ENCODE data around the gene SNAP25.

SNAP25 gene

GRCh38 chr20:10339609-10340008, 121.0 kb downstream of the SNAP25 start:
- DNase-seq, result no peak

DNA sequence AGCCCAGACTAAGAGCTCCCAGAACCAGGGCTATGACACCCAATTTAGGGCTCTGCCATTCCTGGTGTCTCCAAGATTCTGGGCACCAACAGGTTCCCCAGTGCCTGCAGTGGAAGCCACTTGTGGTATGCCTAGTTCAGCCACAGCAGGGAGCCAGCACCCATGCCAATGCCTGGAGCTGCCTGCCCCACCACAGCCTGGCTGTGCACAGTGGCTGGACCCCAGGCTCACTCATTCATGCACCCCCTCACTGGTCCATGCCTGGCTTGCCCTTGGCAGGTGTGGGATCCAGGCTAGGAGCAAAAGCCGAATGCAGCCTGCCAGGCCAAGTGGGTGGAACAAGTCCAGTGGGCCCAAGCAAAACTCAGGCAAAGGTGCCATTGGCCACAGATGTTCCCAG, 123.5 kb downstream of the SNAP25 start:
- DNase-seq, result no peak

DNA sequence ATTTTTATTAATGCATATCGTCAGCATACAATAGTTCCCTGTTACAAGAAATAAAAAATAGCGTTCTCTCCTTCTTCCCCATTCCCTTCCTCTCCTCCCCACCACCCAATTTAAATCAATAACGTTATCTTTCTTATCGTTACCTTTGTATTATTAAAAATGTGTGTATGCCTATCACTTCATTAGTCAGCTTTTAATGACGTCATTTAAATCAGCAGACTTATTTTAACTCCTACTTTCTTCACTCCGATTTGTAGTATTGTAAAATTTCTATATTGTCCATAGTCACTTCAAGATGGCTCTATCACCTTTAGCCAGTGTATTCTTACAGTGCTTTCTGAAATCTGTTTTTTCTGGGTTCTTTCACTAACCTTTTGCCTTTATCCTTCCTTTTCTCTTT, 126.3 kb downstream of the SNAP25 start:
- no peak for DNase-seq

- no peak for DNase-seq
Observed at GRCh38 chr20:10347086-10347880, 128.7 kb downstream of the SNAP25 start.

DNA sequence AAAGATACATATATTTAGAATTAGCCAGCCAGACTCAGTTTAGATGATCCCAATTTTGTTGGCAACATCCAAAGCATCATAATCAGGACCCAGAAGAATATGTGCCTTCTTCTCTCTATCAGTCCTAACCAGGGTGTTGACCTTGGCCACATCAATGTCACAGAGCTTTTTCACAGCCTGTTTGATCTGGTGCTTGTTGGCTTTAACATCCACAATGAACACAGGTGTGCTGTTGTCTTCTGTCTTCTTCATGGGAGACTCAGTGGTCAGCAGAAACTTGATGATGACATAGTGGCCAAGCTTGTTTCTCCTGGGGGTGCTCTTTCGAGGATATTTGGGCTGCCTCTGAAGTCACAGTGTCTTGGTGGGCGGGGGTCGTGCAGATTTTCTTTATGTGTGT, 130.5 kb downstream of the SNAP25 start:
- DNase-seq, result no peak

DNA sequence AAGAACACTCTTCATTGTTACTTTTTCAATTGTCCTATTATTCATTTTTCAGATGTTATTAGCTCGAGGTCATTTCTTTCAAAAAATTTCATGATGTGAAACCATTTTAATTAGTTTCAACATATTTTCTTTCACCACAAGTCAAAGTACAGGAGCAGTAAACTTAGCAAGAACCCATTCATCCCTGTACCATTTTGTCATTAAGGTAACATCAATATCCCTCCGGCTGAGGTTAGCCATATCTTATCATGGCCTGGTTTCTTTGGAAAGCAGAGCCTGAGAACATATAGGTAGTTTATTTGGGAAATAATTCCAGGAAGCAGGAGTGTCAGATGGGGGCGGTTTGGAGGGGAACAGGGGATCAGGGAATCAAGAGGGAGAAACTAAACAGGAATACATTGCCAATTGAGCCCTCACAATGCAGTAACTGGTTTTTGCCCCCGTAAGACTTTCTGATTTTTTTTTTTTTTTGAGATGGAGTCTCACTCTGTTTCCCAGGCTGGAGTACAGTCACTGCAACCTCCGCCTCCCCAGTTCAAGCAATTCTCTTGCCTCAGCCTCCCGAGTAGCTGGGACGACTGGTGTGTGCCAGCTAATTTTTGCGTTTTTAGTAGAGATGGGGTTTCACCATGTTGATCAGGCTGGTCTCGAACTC, 131.7 kb downstream of the SNAP25 start:
- no peak for DNase-seq

DNA sequence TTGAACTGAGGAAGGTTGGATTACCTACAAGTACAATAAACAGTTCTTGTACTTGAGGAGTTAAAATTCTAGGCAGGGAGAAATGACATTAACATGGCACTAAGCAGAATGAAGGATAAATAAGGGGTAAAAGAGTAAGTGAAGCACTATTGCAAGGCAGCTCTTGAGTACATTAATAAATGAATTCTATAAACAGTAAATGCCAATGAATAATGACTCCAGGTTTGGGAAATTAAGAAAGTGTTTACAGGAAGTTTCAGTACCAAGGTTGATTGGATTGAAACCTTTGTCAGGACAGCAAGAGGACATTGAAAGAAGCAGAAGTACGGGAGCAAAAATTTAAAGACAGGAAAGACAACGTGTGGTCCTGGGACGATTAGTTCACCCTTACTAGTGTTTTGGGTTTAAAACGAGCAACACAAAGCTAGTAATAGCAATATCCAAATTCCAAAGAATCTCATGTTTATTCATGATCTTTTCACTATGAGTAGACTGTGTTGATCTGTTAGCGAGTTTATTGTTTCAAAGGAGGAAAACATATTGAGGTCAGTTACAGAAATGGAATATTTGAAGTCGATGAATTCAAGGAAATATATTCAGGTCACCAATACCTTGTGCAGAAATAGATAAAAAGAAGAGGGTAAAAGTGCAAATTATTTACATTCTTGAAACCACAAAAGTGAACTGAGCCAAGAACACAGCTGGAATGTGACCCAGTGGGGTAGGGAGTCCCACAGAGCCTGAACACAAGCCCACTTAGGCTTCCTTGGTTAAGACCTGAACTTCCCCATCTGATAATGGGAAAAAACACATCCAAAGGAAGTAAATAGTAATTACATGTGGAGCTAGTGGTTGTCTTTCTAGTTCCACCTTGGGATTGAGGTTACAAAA, 134.5 kb downstream of the SNAP25 start:
- DNase-seq, result no peak

- DNase-seq, result no peak
Observed at GRCh38 chr20:10356628-10357027, 138.0 kb downstream of the SNAP25 start.
